OCI-M2 (cell line): ENCODE data around the gene ELP5.

Experiments used
- DNase-seq: peaks from one replicate; lab custom pipeline; 2025; ENCODE audit not compliant: unreplicated experiment; lab: John Stamatoyannopoulos, UW

Gene ELP5

DNA sequence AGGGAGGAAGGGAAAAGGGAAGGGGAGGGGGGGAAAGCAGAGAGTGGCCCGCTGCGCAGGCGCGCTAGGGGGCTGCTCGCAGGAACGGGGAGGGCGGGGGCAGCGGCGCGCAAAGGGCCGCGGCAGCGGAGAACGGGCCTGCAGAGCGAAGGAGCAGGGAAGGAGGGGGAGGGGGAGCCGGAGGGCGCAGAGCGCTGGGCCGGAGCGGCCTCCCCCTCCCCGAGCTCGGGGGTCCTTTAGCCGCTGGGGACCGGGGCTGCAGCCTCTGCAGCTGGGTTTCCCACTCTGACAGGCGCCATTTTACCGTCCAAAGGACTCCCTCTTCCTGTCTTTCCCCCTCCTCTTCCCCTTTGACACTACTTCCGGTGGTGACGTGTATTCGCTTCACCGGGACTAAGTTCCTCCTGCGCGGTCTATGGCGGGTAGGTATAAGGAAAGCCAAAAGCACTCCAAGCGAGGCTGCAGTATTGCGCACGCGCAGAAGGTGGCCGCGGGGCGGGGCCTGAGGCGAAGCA lies 297 bp upstream of the ELP5 start, which contains the start of gene CTDNEP1:
TSS of gene CTDNEP1 (minus strand) at position 74 of the 515 bp plus-strand sequence. CDS start 438 bp downstream, outside the sequence.
- no peak for DNase-seq

DNA sequence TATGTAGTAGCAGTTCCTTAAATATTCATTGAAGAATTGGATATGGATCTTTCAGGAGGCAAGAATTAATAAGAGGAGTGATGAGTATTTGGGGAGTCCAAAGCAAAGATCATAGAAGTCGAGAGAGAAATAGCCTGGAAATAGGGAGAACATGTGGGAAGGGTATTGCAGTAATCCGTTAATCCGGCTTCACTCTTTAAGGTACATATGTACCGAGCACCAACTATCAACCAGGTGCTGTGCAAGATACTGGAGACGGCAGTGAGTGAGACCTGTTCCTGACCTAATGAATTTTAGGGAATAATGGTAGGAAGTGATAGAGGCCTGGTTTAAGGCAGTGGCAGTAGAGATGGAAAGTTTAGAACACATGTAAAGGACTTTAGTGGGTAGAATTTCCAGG lies 1.1 kb downstream of the ELP5 start:
- DNase-seq: no peak

DNA sequence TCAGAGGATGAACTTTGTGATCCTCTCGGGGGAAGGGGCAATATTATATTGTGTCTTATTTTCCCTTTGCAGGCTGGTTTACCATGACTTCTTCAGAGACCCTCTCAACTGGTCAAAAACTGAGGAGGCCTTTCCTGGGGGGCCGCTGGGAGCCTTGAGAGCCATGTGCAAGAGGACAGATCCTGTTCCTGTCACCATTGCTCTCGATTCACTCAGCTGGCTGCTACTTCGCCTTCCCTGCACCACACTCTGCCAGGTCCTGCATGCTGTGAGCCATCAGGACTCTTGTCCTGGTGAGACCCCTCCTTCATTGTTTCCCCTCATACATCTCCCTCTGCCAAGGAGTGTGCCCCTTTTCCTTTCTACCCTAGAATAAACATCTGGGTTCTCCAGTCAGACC lies 2.5 kb downstream of the ELP5 start:
- no peak for DNase-seq

DNA sequence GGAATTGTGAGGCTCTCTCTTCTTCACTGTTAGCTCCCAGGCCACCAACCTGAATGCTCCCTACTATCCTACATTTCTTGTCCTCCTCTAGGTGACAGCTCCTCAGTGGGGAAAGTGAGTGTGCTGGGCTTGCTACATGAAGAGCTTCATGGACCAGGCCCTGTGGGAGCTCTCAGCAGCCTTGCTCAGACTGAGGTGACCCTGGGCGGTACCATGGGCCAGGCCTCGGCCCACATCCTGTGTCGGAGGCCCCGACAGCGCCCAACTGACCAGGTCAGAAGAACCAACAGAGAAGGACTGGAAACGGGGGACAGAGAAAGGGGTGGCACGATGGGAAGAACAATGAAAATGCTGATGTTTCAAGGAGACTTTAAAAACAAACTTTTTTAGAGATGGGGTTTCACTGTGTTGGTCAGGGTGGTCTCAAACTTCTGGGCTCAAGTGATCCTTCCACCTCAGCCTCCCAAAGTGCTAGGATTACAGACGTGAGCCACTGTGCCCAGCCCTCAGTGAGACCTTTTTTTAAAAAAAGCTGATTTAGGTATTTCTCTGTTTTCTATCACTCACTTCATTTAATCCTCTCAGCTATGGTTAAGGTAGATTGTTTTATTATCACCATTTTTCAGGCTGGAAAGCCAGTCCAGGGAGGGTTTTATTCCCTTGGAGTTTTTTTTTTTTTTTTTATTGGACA lies 4.9 kb downstream of the ELP5 start:
- DNase-seq: no peak

DNA sequence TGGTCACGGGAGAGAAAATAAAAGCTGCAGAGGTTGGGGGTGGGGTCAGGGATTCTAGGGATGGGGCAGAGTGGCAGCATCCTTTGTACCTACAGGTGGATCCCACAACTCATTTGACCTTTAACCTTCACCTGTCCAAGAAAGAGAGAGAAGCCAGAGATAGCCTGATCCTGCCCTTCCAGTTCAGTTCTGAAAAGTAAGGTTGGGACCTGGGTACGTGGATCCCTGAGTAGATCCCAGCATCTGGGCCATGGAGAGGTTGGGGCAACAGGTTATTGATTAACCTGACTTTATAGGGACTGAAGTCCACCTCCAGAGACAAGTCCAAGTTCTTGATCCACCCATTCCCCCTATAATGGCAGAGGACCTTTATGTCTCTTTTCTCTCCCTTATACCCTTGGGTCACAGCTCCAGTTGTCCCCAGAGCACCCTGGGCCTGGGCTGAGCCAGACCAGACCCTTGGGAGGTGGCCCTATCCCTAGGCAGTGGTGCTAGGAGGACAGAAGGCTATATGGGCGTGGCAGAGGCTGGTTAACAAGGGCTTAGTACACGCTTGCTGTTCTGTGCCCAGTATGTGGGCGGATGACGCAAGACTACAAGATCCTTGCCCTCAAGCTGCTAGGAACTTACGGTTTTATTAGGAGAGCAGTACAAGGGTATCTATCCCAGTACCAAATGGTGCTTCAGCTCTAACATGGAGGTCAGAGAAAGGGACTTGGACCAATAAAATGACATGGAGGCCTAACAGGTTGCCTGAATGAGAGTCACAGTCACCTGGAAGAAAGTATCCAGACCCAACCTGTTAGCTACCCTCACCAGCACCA lies 6.9 kb downstream of the ELP5 start:
- no peak for DNase-seq

DNA sequence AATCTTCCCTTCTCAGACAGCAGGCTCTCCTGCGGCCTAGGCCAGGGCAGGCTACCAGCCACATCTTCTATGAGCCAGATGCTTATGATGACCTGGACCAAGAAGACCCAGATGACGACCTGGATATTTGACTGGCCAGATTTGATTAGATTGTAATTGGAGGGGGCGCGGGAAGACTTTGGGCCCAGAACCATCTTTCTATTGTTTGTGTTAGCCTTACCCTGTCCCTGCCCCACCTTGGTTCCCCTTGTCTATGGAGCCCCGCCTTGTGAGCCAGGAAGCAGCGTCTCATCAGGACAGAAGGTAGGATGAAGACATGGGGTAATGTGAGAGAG lies 7.5 kb downstream of the ELP5 start:
- DNase-seq: no peak

DNA sequence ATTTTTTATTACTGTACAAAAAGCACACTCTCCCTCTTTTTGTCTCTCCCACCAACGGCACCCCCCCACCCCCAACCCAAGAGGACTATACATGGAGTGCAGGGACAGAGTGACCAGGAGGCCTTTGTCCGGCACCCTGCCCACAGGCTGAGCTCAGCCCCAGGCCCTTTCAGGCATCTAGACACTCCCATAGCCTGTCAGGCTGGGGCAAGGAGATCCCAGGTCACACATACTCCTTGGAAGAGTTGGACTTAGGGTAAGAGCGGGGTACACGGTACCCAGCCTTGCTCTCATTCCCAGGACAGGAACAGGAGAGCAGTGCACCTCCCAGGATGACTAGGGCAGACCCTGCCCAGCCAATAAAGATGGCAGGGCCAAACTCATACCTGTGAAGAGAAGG lies 8.1 kb downstream of the ELP5 start:
- DNase-seq: no peak

DNA sequence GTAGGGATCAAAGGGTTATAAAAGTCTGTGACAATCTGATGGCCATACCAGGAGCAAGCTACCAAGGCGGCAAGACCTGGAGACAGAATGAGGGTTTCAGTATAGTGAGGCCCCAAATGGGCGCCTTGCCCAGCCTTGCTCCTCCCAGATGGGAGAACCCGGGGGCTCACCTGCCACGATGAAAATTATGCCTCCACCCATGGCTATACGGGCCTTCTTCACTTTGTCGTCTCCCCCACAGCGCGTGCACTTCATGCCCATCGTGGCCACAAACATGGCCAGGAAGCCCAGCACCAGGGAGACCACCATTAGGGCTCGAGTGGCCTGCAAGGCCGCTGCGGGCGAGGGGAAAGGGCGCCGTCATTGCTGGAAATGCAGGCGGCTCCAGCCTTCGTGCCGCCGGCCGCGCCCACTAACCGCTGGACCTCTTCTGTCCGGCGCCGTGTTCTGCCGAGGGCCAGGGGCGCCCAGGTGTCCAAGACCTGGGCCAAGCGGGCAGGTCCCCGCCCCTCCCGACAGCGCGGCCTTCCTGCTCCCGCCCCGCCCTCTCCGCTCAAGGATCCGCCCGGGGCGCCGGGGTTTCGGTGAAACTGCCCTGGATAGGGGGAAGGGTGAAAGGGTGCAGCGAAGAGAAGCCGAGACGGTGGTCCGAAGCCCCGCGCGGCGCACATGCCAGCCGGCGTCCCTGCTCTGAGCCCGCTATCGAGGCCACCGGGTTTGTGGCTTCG lies 8.8 kb downstream of the ELP5 start:
- no peak for DNase-seq

DNA sequence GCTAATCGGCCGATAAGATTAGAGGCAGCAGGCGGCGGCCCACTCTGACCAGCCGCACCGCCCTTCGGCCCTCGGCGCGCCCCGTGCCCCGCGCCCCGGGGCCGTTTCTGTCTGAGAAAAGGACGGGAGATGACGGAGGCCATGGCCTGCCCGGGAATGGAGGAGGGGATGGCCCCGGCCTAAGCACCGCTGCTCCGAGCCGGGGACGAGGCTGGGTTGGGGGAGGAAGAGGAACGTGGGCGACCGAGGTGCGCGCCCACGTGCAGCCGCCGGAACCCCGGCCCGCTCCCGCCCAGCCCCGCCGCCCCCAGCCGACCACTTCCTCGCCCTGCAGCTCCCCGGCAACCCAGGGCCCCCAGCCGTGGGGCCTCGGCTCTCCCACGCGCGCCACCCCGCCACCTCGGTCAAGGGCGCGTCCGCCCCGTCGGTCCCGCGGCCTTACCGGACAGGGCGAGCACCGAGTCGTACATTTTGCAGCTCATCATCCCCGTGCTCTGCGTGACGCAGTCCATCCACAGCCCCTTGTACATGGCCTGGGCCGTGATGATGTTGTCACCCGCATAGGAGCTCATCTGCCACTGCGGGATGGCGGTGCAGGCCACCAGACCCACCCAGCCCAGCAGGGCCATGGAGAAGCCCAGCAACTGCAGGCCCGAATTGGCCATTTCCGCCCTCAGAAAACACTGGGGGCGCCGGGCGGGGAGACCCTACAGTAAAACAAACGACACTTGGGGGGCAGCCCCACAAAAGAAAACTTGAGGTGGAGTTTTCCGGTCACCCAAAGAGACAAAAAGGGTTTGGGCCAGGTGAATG lies 9.6 kb downstream of the ELP5 start:
- no peak for DNase-seq

DNA sequence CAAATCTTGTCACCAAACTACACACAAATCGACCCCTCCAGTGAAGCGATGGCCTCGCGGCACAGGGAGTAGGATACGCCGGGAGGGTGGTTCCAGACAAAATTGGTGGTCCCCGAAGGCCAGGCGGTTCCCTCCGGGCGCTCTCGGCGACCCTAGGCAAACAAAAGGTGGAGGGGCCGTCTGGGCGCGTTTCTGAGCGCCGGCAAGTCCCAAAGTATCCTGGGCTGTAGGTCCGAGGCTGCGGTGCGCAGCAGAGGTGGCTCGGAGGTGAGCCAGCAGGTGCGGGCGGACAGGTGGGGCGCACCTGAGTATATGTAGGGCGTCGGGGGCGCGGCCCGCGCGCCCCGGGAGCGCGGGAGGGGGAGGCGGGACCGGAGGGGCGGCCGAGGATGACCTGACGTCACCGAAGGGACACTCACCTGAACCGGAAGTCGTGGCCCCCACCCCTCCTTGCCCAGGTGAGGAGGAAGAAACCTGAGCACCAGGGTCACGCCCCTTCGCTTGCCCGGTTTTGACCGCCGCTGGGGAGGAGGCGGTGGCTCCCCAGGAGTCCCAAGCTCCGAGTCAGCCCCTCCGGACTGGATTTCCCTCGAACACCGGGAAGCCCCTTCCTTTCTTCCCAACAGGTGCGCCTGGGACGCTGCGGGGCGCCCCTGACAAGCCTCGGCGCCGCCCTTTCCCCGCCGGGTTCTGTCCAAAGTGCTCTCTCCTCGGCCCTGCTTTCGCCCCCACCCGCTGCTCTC lies 10.3 kb downstream of the ELP5 start, which contains the start of gene CLDN7:
TSS of gene CLDN7 (minus strand) at position 287 of the 743 bp plus-strand sequence. CDS start 435 bp downstream, outside the sequence.
- DNase-seq: no peak

DNA sequence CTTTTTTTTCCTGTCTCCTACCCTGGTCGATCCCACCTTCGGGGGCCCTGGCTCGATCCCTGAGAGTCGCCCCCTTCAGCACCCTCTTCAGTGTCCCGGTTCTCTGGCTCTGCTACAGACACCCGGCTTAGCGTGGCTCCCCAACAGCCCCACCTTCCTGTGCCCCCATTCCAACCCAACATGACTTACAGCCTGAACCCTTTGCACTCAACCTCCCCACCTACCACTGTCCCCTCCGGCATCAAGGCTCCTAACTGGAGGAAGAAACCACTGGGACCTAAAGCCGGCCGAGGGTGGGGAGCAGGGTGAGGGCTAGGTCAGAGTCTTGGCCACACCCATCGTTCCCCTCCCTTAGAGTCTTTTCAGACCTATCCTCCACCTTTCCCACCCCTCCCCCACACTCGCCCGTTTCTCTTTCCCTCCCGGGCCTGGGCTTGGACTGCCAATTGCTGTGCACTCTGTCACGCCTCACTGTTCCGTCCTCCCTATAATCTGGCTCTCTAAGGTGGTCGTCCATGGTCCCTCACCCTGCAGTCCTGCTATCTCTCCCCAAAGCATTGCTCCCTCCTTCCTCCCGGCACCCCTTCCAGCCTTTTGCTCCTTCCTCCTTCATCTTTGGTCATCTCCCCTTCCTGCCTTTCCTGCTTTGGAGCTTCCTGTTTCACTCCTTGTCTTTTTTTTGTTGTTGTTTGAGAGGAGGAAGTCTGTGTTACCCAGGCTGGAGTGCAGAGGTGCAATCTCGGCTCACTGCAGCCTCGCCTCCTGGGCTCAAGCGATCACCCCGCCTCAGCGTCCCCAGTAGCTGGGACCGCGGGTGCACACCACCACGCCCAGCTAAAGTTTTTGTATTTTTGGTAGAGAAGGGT lies 11.2 kb downstream of the ELP5 start:
- no peak for DNase-seq

DNA sequence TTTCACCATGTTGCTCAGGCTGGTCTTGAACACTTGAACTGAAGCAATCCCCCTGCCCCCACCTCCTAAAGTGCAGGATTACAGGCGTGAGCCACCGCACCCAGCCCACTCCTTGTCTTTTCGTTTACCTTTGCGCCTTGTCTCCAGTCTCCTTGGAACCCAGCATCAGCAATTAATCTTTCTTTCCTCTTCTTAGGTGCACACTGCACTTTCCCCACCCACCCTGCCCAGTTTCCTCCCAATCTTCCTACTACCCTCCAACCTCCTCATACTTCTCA lies 11.7 kb downstream of the ELP5 start:
- DNase-seq: no peak

DNA sequence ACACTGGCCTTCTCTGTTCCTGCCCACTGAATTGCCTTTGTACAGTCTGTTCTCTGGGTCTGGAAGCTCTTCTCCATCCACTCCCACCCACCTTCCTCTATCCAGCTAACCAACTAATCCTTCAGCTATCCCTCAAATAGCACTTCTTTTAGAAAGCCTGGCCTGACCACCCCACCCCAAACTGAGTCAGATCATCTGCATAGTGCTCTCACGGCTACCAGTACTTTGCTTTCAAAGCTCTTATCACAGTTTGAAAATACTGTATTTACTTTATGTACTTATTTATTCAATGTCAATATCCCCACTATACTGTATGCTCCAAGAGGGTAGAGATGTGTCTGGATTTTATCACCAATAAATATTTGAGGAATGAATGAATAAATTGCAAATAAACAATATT lies 14.8 kb downstream of the ELP5 start:
- DNase-seq: no peak

DNA sequence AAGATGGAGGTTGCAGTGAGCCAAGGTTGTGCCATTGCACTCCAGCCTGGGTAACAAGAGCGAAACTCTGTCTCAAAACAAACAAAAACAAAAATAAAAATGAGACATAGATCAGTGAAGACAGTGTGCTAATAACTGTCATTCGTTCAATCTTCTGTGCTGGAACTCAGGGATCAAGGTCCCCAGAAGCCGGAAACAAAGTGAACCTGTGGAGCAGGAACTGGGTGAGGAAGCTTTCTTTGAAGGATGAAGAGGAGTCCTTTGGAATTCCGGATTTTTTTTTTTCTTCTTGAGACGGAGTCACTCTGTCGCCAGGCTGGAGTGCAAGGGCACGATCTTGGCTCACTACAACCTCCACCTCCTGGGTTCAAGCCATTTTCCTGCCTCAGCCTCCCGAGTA lies 27.4 kb downstream of the ELP5 start:
- no peak for DNase-seq

DNA sequence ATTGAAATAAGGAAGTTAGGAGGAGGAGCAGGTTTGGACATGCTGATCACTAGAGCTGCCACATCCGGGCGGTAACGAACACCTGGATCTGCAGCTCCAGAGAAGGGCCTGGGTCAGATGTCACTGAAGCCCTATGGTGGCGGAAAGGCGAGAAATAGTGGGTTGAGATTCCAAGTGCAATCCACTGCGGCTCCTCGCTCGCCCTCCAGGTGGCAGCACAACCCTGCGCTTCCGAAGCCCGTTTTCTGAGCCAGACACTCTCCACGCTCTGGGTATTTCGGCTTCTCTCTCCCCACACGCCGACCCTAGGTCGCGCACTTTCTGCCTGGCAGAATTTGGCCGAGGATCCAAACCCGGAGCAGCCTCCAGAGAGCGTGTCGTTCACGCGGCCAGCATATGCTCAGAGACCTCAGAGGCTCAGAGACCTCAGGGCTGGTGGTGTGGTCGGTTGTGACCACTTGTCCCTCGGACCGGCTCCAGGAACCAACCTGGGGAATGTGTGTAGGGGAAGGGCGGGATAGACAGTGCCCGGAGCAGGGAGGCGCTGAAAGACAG lies 28.6 kb downstream of the ELP5 start:
- peak; percentile 58 for DNase-seq

DNA sequence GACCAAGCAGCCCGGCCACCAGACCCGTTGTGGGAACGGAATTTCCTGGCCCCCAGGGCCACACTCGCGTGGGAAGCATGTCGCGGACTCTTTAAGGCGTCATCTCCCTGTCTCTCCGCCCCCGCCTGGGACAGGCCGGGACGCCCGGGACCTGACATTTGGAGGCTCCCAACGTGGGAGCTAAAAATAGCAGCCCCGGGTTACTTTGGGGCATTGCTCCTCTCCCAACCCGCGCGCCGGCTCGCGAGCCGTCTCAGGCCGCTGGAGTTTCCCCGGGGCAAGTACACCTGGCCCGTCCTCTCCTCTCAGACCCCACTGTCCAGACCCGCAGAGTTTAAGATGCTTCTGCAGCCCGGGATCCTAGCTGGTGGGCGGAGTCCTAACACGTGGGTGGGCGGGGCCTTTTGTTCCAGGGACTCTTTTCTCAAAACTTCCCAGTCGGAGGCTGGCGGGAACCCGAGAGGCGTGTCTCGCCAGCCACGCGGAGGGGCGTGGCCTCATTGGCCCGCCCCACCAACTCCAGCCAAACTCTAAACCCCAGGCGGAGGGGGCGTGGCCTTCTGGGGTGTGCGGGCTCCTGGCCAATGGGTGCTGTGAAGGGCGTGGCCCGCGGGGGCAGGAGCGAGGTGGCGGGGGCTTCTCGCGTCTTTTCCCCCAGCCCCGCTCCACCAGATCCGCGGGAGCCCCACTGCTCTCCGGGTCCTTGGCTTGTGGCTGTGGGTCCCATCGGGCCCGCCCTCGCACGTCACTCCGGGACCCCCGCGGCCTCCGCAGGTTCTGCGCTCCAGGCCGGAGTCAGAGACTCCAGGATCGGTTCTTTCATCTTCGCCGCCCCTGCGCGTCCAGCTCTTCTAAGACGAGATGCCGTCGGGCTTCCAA lies 29.3 kb downstream of the ELP5 start, which contains the start of gene SLC2A4:
TSS of gene SLC2A4 (plus strand) at position 645 of the 879 bp plus-strand sequence. CDS start at position 862, 217 bp downstream.
- DNase-seq: peak; percentile 60

DNA sequence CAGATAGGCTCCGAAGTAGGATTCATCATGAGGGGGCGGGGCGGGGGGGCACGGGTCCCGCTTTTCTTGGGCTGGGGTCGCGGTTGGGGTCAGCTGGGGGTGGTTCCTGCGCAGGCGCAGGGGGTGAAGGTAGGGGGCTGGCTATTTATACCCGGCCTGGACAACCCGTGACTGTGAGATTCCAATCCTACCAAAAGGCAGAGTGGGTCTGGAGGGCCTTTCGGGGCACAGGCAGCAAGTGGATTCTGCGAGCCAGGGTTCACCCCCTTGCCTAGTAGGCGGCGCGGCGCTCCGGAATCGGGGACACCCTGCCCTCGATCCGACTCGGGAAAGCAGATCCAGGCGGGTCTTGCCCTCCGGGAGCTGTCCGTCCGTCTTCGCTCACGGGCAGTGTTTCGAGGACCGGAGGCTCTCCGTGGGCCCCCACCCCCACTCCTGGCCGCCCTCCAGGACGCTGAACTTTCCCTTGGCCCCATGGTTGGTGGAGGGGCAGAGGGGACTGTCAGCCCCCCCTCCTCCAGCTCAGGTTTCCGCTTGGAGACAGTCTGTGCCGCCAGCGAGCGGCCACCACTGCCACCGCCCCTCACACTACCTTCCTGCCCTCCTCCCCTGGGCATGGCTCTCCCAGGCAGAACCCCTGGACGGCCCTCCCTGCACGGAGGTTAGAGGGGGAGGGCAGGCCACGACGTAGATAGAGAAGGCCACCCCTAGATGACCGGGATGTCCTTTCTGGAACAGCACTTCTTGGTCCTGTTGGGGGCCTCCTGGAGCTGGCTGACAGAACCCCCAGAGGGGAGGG lies 30.1 kb downstream of the ELP5 start:
- no peak for DNase-seq
